ENCODE results near the gene MGST2.

Gene MGST2

GRCh38 chr4:139745111-139745639 is 79.6 kb downstream of the MGST2 start:
- no peak for DNase-seq

GRCh38 chr4:139746431-139747171 is 81.0 kb downstream of the MGST2 start:
- no peak for DNase-seq

GRCh38 chr4:139749338-139749737 is 83.7 kb downstream of the MGST2 start:
- DNase-seq = no peak

- no peak for DNase-seq
Observed at GRCh38 chr4:139749835-139750498, 84.3 kb downstream of the MGST2 start.

- DNase-seq = no peak
Observed at GRCh38 chr4:139753686-139754085, 88.1 kb downstream of the MGST2 start.

Measured in GDM1 (cell line).